ENCODE data around the gene NUCB1.
"Not testable (repeated sequence)": the region's sequence is repeated elsewhere in the genome, so short reads cannot be mapped to it uniquely, and the experiment has no call there.

Gene NUCB1

GRCh38 chr19:48905664-48906063 lies 5.6 kb downstream of the NUCB1 start:
- TF ChIP-seq TAF1 (IDR thresholded peaks at IDR 0.05; ENCODE audit: low read depth, low read length) = no peak
- no peak for FAIRE-seq

GRCh38 chr19:48906324-48906723 lies 6.2 kb downstream of the NUCB1 start:
- TF ChIP-seq TAF1 (IDR thresholded peaks at IDR 0.05; ENCODE audit: low read depth, low read length) (no peak), POLR2A (IDR thresholded peaks at IDR 0.05; ENCODE audit: low read depth, low read length) (no peak), POLR2AphosphoS5 (IDR thresholded peaks at IDR 0.05; ENCODE audit: low read depth, low read length) (no peak), SPI1 (IDR thresholded peaks at IDR 0.05; ENCODE audit: low read depth, low read length) (no peak), POU2F2 (IDR thresholded peaks at IDR 0.05; ENCODE audit: low read depth, low read length) (no peak), PAX5 (IDR thresholded peaks at IDR 0.05; ENCODE audit: insufficient read depth, low read length, severe bottlenecking) (no peak)
- no peak for DNase-seq (ENCODE audit: insufficient read length, low spot score)
- FAIRE-seq = no peak

More at GRCh38 chr19:48905664-48906063, 5.6 kb downstream of the NUCB1 start:
- no peak for DNase-seq (ENCODE audit: insufficient read length, low spot score)

- no peak for DNase-seq (ENCODE audit: insufficient read length, low spot score)
- TF ChIP-seq POLR2AphosphoS5 (IDR thresholded peaks at IDR 0.05; ENCODE audit: low read depth, low read length) (no peak), TAF1 (IDR thresholded peaks at IDR 0.05; ENCODE audit: low read depth, low read length) (no peak), PAX5 (IDR thresholded peaks at IDR 0.05; ENCODE audit: insufficient read depth, low read length, severe bottlenecking) (no peak), POU2F2 (IDR thresholded peaks at IDR 0.05; ENCODE audit: low read depth, low read length) (no peak), POLR2A (IDR thresholded peaks at IDR 0.05; ENCODE audit: low read depth, low read length) (no peak), SPI1 (IDR thresholded peaks at IDR 0.05; ENCODE audit: low read depth, low read length) (no peak)
- no peak for FAIRE-seq
Observed at GRCh38 chr19:48907671-48908070, 7.6 kb downstream of the NUCB1 start.

GRCh38 chr19:48909424-48910077 lies 9.4 kb downstream of the NUCB1 start:
- TF ChIP-seq PAX5 (IDR thresholded peaks at IDR 0.05; ENCODE audit: insufficient read depth, low read length, severe bottlenecking) = peak; percentile 46
- FAIRE-seq = peak; percentile 91
- not testable (repeated sequence) for DNase-seq (ENCODE audit: insufficient read length, low spot score)

- no peak for TF ChIP-seq POU2F2 (IDR thresholded peaks at IDR 0.05; ENCODE audit: low read depth, low read length)
- TF ChIP-seq PAX5 (IDR thresholded peaks at IDR 0.05; ENCODE audit: insufficient read depth, low read length, severe bottlenecking) = no peak
- no peak for FAIRE-seq
- no peak for DNase-seq (ENCODE audit: insufficient read length, low spot score)
Observed at GRCh38 chr19:48910803-48911202, 10.7 kb downstream of the NUCB1 start.

- no peak for FAIRE-seq
- no peak for DNase-seq (ENCODE audit: insufficient read length, low spot score)
- TF ChIP-seq POU2F2 (IDR thresholded peaks at IDR 0.05; ENCODE audit: low read depth, low read length) = no peak
- no peak for TF ChIP-seq TAF1 (IDR thresholded peaks at IDR 0.05; ENCODE audit: low read depth, low read length)
- no peak for TF ChIP-seq POLR2AphosphoS5 (IDR thresholded peaks at IDR 0.05; ENCODE audit: low read depth, low read length)
- TF ChIP-seq POLR2A (IDR thresholded peaks at IDR 0.05; ENCODE audit: low read depth, low read length) = no peak
- no peak for TF ChIP-seq PAX5 (IDR thresholded peaks at IDR 0.05; ENCODE audit: insufficient read depth, low read length, severe bottlenecking)
- no peak for TF ChIP-seq SPI1 (IDR thresholded peaks at IDR 0.05; ENCODE audit: low read depth, low read length)
Observed at GRCh38 chr19:48913114-48913889, 13.2 kb downstream of the NUCB1 start.

- DNase-seq (ENCODE audit: insufficient read length, low spot score) (no peak), FAIRE-seq (no peak)
- TF ChIP-seq POLR2A (IDR thresholded peaks at IDR 0.05; ENCODE audit: low read depth, low read length) = no peak
- no peak for TF ChIP-seq TAF1 (IDR thresholded peaks at IDR 0.05; ENCODE audit: low read depth, low read length)
- TF ChIP-seq POU2F2 (IDR thresholded peaks at IDR 0.05; ENCODE audit: low read depth, low read length) = no peak
- no peak for TF ChIP-seq SPI1 (IDR thresholded peaks at IDR 0.05; ENCODE audit: low read depth, low read length)
- TF ChIP-seq POLR2AphosphoS5 (IDR thresholded peaks at IDR 0.05; ENCODE audit: low read depth, low read length) = no peak
- no peak for TF ChIP-seq PAX5 (IDR thresholded peaks at IDR 0.05; ENCODE audit: insufficient read depth, low read length, severe bottlenecking)
Observed at GRCh38 chr19:48914181-48914580, 14.1 kb downstream of the NUCB1 start.

- DNase-seq (ENCODE audit: insufficient read length, low spot score) (no peak), FAIRE-seq (no peak)
Observed at GRCh38 chr19:48915757-48916156, 15.6 kb downstream of the NUCB1 start.

GRCh38 chr19:48918071-48918470 lies 18.0 kb downstream of the NUCB1 start:
- FAIRE-seq (peak; percentile 64), DNase-seq (ENCODE audit: insufficient read length, low spot score) (no peak)
- TF ChIP-seq TAF1 (IDR thresholded peaks at IDR 0.05; ENCODE audit: low read depth, low read length) (no peak), POLR2AphosphoS5 (IDR thresholded peaks at IDR 0.05; ENCODE audit: low read depth, low read length) (no peak)

More at GRCh38 chr19:48915757-48916156, 15.6 kb downstream of the NUCB1 start:
- TF ChIP-seq POLR2AphosphoS5 (IDR thresholded peaks at IDR 0.05; ENCODE audit: low read depth, low read length) (no peak), PAX5 (IDR thresholded peaks at IDR 0.05; ENCODE audit: insufficient read depth, low read length, severe bottlenecking) (no peak), POLR2A (IDR thresholded peaks at IDR 0.05; ENCODE audit: low read depth, low read length) (no peak), SPI1 (IDR thresholded peaks at IDR 0.05; ENCODE audit: low read depth, low read length) (no peak), POU2F2 (IDR thresholded peaks at IDR 0.05; ENCODE audit: low read depth, low read length) (no peak), TAF1 (IDR thresholded peaks at IDR 0.05; ENCODE audit: low read depth, low read length) (no peak)

- TF ChIP-seq POLR2AphosphoS5 (IDR thresholded peaks at IDR 0.05; ENCODE audit: low read depth, low read length) = no peak
- TF ChIP-seq PAX5 (IDR thresholded peaks at IDR 0.05; ENCODE audit: insufficient read depth, low read length, severe bottlenecking) = no peak
- TF ChIP-seq POU2F2 (IDR thresholded peaks at IDR 0.05; ENCODE audit: low read depth, low read length) = no peak
- no peak for TF ChIP-seq TAF1 (IDR thresholded peaks at IDR 0.05; ENCODE audit: low read depth, low read length)
- no peak for TF ChIP-seq POLR2A (IDR thresholded peaks at IDR 0.05; ENCODE audit: low read depth, low read length)
- TF ChIP-seq SPI1 (IDR thresholded peaks at IDR 0.05; ENCODE audit: low read depth, low read length) = no peak
- FAIRE-seq = peak; percentile 31
- no peak for DNase-seq (ENCODE audit: insufficient read length, low spot score)
Observed at GRCh38 chr19:48918801-48919247, 18.7 kb downstream of the NUCB1 start.

- DNase-seq (ENCODE audit: insufficient read length, low spot score); FAIRE-seq: not testable (repeated sequence)
Observed at GRCh38 chr19:48919271-48919670, 19.2 kb downstream of the NUCB1 start.

All from GM12891 (cell line).